Esophagus squamous epithelium (tissue), 4 donors: Measurements from ENCODE around the gene TMEM120B.

Experiments
- POLR2A ChIP-seq, 4 donors: fragments of 450-650 bp; IDR thresholded peaks; one replicate each; pipeline ENCODE4 v1.6.1; 2017; ENCODE audit warnings: antibody characterized with exemption in 4 of 4, mild to moderate bottlenecking in 4 of 4, moderate library complexity in 3 of 4
- TF ChIP-seq, protein P1 (sequence below), 6 experiments: fragments of 450-650 bp in 4 of 6; fragments of 200-600 bp in 2 of 6; sonication (generic) in 2 of 6; IDR thresholded peaks; one replicate each; pipeline ENCODE4 v1.5.1; 2016 to 2019; ENCODE audit warnings: antibody characterized with exemption in 6 of 6, mild to moderate bottlenecking in 4 of 6, moderate library complexity in 4 of 6

DNA sequence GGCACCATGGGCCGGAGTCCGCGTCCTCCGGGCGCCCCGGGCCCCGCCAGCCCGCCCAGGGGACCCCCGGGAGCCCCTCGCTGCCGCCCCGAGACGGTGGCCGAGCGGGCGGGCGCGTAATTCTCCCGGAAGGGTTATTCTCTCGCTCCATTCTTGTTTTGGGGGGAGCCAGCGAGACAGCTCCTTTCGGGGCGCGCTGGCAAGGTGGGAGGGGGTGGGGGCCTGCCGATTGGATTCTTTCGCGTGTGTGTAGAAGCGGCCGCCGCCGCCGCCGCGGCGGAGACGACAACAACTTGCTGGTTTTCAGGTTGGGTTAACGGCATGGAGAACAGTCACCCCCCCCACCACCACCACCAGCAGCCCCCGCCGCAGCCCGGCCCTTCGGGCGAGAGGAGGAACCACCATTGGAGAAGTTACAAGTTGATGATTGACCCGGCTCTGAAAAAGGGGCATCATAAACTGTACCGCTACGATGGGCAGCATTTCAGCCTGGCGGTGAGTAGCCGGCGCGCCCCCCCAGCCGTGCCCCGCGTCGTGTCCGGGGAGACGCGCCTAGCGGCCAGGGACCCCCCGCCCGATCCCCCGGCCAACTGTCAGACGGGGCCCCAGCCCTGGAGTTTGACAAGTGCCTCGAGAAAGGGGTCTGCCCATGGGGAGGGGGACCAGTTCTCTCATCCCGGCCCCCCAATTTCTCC, 92.0 kb downstream of the TMEM120B start:
- no peak for TF ChIP-seq POLR2A (IDR thresholded peaks at IDR 0.05)
- TF ChIP-seq, protein P1, sequence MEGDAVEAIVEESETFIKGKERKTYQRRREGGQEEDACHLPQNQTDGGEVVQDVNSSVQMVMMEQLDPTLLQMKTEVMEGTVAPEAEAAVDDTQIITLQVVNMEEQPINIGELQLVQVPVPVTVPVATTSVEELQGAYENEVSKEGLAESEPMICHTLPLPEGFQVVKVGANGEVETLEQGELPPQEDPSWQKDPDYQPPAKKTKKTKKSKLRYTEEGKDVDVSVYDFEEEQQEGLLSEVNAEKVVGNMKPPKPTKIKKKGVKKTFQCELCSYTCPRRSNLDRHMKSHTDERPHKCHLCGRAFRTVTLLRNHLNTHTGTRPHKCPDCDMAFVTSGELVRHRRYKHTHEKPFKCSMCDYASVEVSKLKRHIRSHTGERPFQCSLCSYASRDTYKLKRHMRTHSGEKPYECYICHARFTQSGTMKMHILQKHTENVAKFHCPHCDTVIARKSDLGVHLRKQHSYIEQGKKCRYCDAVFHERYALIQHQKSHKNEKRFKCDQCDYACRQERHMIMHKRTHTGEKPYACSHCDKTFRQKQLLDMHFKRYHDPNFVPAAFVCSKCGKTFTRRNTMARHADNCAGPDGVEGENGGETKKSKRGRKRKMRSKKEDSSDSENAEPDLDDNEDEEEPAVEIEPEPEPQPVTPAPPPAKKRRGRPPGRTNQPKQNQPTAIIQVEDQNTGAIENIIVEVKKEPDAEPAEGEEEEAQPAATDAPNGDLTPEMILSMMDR (IDR thresholded peaks at IDR 0.05), result peak in 1 of 6 experiments; percentile 4
